Adipose tissue (tissue), 3 donors: ENCODE data around the gene BIRC2. TPM values are rescaled to one million over a fixed set of nuclear protein-coding genes. Genes with fewer than 3 reads are reported as not detected.

ENCODE experiments used
- H3K27ac ChIP-seq: one replicate; pipeline ENCODE4 v1.5.1; 2013; ENCODE audit warnings: low read depth, low read length
- whole genome bisulfite sequencing, 3 donors: extraction: QIAGEN DNeasy Blood & Tissue Kit; methylation state at CpG; one replicate each; pipeline ENCODE4 v1.1.7; 2013; 5-methylcytosine and 5-hydroxymethylcytosine counted together
- polyA plus RNA-seq, 3 donors: library from polyadenylated mRNA; stranded (reverse); fragments of 200-250 nt; gene quantifications; one replicate each; pipeline ENCODE4 v1.2.3, GENCODE V29; 2013
- donor health status: healthy with polysubstance abuse.
- donor health status: Bipolar disorder and iron deficiency.
- donor health status: healthy.

Gene BIRC2
- polyA plus RNA-seq, 3 donors: 18.3 to 36.0 (median 18.6) TPM

GRCh38 chr11:102419181-102419580 is 72.2 kb downstream of the BIRC2 start:
- H3K27ac ChIP-seq: no peak overlapping the region
- WGBS, 3 donors: 58 to 90% (median 90%) methylated on average over 3 of the region's 3 CpGs

- no peak overlapping the region for H3K27ac ChIP-seq
- WGBS, 3 donors: 70 to 90% (median 87%) methylated on average over 2 of the region's 2 CpGs
These were observed 73.5 kb downstream of the BIRC2 start for GRCh38 chr11:102420547-102420946.

DNA sequence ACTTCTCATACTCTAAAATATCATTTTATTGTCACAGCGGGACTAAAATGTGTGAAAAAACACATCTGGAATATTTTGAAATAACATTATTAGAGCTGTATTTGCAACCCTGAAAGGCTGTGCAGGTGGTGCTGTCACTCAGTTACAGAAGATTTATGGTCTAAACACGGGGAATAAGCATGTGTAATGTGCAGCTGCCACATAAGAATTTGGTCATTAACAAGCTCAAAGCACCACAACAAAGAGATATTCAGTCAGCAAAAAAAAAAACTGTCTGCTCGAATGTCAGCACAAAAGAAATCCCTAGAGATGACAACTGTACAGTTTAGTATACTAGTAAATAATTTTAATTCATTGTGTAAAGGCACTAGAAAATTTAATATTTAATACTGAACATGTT is 74.2 kb downstream of the BIRC2 start:
- WGBS, 3 donors: 28 to 51% (median 43%) methylated on average over 3 of the region's 3 CpGs
- H3K27ac ChIP-seq: no peak overlapping the region

DNA sequence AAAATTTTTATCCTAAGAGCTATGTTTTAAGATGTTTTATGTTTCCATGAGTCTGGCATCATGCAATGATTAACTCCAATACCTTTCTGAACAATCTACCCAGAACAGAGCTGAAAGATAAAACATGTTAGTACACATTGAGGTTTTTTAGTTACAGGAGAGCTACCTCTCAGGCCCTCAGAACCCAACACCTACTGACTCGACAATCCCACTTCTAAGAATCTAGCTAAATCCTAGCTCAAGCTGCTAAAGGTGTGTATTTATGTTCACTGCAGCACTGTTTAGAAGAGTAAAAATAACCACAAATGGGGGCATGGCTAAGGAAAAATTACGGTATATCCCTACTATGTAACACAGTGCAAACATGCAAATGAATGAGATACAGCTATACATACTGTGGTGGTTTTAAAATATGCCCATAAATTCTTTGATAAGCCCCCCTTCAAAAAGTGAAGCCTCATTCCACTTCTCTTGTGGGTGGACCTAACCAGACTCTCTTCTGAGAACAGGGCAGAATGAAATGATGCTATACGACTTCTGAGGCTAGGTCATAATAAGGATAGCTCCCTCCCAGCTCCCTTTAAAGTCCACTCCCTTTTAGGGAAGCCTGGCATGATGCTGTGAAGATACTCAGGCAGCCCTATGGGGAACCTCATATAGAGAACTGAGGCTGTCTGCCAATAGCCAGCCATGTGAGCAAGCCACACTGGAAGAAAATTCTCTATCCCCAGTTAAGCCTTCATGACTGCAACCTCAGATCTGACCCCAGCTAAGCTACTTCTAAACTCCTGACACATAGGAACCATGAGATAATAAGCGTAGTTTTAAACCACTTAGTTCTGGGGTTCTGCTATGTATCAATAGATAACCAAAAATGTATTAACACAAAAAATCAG is 76.1 kb downstream of the BIRC2 start:
- 86 to 87% (median 86%) methylated on average over 4 of the region's 4 CpGs for WGBS, 3 donors
- H3K27ac ChIP-seq: no peak overlapping the region

GRCh38 chr11:102423936-102424335 is 76.9 kb downstream of the BIRC2 start:
- H3K27ac ChIP-seq: no peak overlapping the region
- 92 to 97% (median 96%) methylated on average over 1 of the region's 1 CpG for WGBS, 3 donors

DNA sequence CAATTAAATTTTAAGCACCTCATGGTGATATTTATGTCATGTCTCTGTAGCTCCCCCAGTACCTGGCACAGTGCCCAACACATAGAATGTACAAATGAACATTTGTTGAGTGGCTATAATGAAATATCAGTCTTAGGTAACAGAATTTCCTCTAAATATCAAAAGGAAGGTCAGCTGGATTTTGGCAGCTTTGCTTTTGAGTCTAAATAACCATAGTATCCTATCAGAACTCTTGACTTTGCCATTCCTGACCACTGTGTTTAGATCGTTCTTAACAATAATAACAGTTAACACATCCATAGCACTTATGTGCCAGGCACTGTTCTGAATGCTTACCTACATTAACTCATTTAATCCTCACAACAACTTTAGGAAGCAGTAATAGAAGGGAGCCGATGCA is 79.0 kb downstream of the BIRC2 start:
- H3K27ac ChIP-seq: no peak overlapping the region
- WGBS, 3 donors: 76 to 85% (median 83%) methylated on average over 2 of the region's 2 CpGs

DNA sequence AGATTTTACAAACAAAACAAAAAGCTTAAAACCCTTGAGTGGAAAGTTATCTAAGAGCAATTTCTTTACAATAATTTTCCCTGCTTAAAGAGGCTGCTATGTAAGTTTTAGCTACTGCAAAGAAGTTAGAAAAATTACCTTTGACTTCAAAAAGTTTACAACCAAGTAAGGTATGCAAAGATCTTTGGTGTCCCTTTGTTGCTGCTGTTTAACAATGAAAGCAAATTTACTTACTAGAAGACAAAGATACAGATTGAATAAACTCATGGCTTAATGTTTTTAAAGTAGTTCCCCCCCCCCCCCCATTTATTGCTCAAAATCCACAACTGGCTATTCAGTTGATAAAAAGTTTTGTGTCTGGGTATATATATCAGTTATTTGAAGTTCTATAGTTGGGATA is 79.6 kb downstream of the BIRC2 start:
- H3K27ac ChIP-seq: no peak overlapping the region

GRCh38 chr11:102427068-102427467 is 80.1 kb downstream of the BIRC2 start:
- H3K27ac ChIP-seq: no peak overlapping the region
- WGBS, 3 donors: 0% methylated on average over 1 of the region's 1 CpG

Other genes starting within 250 kb of the BIRC2 start
- 10 to 100 TPM; 10.8 to 53.1 (median 36.2) TPM for gene YAP1, start 236.8 kb upstream of the BIRC2 start, polyA plus RNA-seq
- gene BIRC3, start 29.7 kb upstream of the BIRC2 start, polyA plus RNA-seq: 1 to 10 TPM; 3.6 to 9.7 (median 4.3) TPM
- 10 to 100 TPM; 32.5 to 43.7 (median 33.1) TPM for gene TMEM123, start 105.6 kb downstream of the BIRC2 start, polyA plus RNA-seq
- 10 to 100 TPM in 1 of 3 donors, not detected in 2; 28.8 TPM for gene MMP7, start 183.5 kb downstream of the BIRC2 start, polyA plus RNA-seq